ENCODE results near the gene SAMHD1.
A peak's percentile ranks its signal among the peaks of the same experiment; 100 is the strongest.
"Not testable (repeated sequence)": the region's sequence is repeated elsewhere in the genome, so short reads cannot be mapped to it uniquely, and the experiment has no call there.

The SAMHD1 gene

DNA sequence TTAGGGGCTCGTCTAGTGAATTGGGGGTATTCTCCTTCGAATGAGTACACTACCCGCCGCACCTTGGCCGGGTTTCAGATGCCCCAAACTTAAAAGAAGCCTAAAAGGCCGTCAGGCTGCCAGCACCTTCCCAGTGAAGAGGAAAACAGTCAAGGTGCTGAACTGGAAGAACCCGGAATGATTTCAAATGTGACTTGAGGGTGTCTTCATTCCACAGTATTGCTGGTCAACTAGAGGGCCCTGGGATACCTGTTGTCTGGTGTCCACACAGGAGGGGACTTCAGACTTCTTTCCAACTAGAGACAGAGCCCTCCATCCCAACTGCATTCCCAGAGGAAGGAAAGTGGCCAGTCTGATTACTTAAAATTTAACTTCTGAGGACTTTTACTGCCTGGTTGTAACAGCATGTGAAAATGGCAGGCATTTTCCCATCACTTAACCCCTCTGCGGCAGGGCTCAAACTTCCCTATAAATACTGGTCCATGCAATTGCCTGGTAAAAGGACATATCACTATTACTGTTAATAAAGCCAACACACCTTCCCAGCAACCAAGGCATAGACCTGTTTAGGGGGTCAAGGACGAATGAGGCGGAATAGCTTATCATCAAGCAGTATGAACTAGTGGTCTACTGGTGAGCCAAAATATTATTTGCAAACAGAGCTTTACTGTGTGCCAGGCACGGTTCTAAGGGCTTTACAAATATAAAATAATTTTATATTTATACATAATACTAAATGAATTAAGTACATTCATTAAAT is 651 bp upstream of the SAMHD1 start:
- no peak for DNase-seq

DNA sequence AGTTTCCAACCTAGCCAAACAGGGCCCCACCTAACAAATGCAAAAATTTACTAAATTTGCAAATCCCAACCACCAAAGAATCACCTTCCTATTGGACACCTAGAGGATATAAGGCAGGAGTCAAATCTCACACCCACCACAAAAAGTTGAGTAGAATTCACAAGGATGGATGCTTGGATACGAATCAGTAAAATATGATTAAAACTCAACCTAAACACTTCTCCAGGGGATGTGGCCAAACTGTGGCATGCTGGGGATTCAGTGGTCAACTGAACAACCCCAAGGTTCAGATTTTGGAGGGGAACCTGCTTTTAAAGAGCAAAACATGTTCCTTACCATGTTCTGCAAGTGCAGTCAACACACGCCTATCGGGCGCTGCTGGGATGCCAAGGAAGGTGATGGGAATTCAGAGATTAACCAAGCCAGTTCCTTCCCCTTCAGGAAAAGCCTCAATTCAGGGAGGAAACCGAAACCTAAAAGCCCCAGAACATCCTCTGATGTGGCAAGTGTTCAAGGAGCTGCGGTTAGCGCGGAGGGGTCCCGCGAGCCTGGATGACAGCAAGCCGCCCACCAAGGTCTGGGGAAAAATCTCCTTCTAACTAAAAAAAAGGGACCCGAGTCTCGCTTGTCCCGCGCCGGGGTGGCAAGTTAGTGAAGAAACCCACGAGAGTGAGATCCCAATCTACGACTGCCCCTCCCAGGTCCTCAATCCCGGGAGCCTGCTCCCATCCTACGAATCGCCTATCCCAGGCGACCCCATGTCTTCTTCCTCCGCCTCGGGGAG is 902 bp downstream of the SAMHD1 start:
- DNase-seq: peak; percentile 90

DNA sequence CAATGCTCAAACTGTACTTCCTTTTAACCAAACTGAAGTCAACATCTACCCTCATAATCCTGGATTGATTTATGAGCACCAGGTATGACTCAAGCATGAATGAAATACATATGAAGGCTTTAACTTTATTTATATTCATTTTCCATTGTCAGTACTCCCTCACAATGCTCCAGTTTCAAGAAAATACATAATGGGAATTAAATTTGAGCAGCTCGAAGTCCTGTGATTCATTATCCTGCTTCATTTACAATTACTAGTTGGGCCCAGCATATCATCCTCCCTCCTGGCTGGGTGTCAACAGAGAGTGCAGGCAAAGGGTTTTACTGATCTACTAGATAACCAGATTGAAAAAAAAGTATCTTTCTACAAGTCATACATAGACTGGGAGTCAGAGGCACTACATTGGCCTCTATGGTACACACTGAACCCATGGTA is 10.1 kb downstream of the SAMHD1 start:
- DNase-seq: no peak

DNA sequence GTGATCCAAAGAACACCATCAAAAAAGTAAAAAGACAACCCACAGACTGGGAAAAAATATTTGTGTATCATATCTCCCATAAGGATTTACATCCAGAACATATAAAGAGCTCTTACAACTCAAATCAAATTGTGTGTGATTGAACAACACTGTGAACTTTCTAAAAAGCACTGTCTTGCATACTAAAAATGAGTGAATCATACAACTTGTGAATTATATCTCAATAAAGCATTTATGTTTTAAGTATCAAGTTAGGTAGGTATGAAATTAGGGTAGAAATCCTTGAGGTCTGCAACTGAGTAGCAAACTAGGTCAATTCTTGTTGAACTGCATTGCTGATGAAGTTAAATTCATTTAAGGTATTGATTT is 14.1 kb downstream of the SAMHD1 start:
- no peak for DNase-seq

DNA sequence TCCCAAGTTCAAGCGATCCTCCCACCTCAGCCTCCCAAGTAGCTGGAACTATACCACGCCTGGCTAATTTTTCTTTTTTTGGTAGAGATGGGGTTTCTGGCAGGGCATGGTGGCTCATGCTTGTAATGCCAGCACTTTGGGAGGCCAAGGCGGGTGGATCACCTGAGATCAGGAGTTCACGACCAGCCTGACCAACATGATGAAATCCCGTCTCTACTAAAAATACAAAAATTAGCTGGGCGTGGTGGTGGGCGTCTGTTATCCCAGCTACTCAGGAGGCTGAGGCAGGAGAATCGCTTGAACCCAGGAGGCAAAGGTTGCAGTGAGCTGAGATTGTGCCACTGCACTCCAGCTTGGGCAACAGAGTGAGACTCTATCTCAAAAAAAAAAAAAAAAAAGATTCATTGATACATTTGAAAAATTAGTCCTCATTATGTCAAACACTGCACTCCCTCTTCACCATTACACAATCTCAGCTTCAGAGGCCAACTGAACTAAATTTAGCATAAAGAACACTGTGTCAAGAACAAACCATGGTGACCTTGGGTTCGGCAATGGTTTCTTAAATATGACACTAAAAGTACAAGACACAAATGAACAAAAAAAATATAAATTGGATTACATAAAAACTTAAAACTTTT is 14.6 kb downstream of the SAMHD1 start:
- not testable (repeated sequence) for DNase-seq

DNA sequence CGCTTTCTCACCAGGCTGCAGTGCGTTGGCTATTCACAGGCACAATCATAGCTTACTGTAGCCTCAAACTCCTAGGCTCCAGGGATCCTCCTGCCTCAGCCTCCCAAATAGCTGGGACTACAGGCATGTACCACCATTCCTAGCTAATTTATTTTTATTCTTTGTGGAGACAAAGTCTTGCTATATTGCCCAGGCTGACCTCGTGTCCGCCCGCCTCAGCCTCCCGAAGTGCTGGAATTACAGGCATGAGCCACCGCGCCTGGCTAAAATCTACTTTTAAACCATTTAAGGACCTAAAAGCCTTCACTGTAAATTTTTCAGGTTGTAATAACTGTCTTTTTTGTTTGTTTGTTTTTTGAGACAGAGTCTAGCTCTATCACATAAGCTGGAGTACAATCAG is 15.2 kb downstream of the SAMHD1 start:
- DNase-seq: no peak

DNA sequence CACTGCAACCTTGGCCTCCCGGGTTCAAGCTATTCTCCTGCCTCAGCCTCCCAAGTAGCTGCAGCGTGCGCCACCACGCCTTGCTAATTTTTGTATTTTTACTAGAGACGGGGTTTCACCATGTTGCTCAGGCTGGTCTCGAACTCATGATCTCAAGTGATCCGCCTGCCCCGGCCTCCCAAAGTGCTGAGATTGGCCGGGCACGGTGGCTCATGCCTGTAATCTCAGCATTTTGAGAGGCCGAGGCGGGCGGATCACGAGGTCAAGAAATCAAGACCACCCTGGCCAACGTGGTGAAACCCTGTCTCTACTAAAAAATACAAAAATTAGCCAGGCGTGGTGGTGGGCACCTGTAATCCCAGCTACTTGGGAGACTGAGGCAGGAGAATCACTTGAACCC is 17.9 kb downstream of the SAMHD1 start:
- not testable (repeated sequence) for DNase-seq

DNA sequence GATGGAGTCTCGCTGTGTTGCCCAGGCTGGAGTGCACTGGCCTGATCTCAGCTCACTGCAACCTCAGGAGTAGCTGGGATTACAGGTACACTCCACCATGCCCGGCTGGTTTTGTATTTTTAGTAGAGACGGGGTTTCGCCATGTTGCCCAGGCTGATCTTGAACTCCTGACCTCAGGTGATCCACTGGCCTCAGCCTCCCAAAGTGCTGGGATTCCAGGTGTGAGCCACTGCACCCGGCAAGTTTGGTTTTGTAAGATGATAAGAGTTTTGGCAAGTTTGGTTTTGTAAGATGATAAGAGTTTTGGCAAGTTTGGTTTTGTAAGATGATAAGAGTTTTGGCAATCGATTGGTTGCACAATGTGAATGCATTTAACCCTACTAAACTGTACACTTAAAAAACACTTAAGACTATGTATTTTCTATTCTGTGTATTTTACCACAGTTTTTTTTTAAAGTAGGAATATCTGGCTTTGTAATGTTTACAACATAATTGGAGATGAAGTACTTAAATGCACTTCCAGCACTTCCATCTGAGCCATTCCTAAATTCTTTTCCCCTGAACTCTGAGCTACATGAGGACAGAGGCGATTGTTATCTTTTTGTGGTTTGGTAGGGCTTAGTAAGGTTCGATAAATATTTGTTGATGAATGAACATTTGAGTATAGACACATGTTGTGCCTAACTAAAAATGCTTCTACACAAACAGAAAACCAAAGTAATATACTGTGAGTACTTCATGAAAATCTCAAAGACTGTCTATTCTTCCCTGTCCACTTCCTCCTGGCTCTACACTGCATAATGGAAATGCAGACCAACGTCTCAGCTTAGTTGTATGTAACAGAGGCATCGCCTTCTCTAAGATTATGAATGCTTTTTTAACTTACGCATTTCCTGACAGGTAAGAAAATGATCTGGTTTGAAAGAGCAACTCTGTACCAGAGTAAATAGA is 18.8 kb downstream of the SAMHD1 start:
- DNase-seq: no peak

DNA sequence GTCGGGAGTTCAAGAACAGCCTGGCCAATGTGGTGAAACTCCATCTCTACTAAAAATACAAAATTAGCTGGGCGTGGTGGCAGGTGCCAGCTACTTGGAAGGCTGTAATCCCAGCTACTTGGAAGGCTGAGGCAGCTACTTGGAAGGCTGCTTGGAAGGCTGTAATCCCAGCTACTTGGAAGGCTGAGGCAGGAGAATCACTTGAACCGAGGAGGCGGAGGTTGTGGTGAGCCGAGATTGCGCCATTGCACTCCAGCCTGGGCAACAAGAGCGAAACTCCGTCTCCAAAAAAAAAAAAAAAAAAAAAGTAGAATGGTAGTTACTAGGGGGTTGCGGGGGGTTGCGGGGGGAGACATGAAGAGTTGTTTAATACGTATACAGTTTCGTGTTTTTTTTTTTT is 19.4 kb downstream of the SAMHD1 start:
- DNase-seq: not testable (repeated sequence)

DNA sequence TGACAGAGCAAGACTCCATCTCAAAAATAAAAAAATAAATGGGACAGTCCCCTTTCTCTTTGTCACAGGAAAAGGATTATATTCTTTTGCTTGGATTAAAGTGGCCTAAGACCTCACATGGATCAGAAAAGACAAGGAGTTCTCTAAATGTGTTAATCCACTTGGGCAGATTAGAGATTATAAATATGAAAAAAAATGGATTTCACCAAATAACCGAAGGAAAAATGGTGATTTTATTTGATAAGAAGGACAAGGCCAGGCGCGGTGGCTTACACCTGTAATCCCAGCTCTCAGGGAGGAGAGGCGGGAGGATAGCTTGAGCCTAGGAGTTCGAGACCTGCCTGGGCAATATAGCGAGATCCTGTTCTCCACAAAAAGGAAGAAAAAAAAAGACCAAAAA is 21.8 kb downstream of the SAMHD1 start:
- no peak for DNase-seq

DNA sequence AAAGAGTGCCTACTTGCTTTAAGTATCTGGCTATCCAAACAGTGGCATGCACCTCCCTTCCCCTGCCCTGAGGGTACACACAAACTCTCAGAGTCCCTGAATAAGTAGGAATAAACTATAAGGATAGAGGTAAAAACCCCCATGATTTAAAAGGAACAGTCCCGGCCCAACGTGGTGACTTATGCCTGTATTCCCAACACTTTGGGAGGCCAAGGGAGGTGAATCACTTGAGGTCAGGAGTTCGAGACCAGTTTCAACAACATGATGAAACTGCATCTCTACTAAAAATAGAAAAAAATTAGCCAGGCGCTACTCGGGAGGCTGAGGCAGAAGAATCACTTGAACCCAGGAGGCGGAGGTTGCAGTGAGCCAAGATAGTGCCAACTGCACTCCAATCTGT is 22.2 kb downstream of the SAMHD1 start:
- peak; percentile 32 for DNase-seq

DNA sequence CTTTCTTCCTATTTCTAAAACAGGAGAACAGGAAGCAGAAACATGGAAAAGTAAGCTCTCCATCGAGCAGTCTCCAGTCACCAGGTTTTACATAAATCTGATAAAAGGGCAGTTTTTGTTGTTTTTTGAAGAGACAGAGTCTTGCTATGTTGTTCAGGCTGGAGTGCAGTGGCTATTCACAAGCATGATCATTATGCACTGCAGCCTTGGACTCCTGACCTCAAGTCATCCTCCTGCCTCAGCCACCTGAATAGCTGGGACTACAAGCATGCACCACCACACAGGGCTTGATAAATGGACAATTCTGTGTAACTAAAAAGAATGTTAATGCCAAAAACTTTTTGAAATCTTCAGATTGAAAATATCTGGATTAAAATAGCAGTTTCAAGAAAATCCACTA is 23.8 kb downstream of the SAMHD1 start:
- no peak for DNase-seq

DNA sequence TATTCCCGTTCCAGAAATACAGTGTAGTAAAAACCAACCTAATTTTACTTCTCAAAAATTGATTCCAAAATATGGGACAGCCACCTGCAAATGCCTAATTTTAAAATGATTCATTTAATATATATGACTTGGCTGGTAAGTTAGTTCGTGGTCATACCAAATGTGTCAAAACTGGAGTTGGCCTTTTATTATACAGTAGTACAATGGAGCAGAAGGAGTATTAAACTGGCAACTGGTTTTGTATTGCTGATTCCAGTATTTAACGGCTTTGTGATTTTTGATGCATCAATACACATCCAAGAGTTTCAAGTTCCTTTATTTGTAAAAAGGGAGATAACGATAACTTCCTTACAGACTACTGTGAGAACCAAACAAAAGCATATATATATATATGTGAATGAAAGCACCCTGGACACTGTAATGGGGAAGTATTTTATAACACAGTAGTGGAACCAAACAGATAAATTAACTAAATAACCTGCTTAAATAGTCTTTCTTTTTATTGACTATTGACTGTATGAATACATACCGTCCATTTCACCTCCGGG is 24.8 kb downstream of the SAMHD1 start:
- peak; percentile 17 for DNase-seq

DNA sequence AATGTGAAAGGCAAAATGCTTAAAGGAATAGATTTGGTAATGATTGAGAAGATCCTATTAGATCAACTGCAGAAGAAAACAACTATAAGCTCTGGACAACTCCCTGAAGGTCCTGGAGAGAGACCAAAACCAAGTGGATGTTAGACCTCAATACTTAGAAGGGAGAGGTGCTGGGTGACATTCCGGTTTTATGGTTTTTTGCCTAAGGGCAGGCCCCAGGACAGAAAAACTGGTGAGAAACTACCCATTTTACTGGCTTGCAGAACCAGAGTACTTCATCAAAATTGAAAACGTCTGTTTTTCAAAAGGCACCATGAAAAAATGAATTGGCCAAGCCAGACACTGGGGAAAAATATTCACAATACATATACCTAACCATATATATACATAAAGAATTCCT is 26.3 kb downstream of the SAMHD1 start:
- no peak for DNase-seq

DNA sequence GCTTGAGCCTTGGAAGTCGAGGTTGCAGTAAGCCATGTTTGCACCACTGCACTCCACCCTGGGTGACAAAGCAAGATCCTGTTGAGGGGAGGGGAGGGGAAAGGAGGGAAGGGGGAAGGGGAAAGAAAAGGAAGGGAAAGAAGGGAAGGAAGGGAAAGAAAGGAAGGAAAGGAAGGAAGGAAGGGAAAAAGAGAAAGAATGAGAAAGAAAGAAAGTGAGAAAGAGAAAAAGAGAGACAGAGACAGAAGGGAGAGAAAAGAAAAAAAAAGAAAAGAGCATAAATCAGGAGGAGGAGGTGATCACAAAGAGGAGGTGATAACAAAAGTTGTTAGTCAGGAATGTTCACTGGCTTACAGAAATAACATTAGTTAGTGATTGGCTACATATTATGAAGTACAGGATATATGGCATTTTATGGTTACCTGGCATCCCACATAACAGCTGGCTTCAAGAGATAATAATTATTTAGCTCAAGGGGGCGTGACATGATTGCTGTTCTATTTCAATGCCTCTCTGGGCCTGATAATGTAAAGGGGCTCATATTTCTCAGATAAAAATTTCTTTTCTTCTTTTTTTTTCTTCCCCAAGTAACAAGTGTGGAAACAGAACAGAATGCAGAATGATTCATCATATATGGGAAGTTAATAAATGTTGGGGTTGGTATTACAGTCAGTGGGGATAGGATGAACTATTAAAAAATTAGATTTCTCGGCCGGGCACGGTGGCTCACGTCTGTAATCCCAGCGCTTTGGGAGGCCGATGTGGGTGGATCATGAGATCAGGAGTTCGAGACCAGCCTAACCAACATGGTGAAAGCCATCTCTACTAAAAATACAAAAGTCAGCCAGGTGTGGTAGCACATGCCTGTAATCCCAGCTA is 27.1 kb downstream of the SAMHD1 start:
- DNase-seq: no peak

DNA sequence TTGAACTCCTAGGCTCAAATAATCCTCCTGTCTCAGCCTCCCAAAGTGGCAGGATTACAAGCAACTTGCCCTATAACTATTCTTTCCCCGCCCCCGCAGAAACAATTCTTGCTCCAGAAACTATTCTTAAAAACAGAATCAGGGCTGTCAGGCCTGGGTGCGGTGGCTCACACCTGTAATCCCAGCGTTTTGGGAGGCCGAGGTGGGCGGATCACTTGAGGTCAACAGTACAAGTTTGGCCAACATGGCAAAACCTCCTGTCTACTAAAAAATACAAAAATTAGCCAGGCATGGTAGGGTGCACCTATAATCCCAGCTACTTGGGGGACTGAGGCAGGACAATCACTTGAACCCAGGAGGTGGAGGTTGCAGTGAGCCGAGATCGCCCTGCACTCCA is 31.2 kb downstream of the SAMHD1 start:
- DNase-seq: no peak

DNA sequence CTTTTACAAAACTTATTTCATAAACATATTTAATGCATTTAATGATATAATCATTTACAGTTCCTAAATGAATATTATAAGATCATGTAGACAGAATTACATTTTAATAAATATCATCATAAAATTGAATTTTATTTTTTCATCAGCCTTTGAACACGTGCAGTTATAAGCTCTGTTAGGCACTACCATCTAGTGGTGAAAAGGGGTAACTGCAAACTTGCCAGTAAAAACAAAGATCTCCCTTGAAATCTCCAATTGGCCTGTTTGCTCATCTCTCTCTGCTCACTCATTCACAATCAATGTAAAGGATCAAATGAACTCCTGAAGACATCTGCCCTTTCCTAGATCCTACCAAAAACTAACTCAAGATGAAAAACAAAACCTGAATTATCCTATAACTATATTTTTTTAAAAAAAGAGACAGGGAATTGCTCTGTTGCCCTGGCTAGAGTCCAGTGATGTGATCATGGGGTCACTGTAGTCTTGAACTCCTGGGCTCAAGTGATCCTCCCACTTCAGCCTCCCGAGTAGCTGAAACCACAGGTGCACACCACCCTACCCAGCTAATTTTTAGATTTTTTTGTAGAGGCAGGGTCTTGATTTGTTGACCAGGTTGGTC is 31.7 kb downstream of the SAMHD1 start:
- DNase-seq: peak; percentile 69

DNA sequence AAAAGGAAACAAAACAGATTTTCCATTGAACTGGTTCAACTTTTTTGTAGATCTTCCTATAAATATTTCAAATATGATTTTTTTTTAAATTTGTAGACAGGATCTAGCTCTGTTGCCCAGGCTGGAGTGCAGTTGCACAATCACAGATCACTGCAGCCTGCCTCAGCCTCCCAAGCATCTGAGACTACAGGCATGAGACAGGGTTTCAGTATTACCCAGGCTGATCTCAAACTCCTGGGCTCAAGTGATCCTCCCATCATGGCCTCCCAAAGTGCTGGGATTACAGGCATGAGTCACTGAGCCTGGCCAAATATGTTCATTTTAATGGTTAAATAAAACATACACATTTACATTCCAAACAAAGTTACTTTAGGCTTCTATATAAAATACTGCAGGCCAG is 33.6 kb downstream of the SAMHD1 start:
- DNase-seq: peak; percentile 21

DNA sequence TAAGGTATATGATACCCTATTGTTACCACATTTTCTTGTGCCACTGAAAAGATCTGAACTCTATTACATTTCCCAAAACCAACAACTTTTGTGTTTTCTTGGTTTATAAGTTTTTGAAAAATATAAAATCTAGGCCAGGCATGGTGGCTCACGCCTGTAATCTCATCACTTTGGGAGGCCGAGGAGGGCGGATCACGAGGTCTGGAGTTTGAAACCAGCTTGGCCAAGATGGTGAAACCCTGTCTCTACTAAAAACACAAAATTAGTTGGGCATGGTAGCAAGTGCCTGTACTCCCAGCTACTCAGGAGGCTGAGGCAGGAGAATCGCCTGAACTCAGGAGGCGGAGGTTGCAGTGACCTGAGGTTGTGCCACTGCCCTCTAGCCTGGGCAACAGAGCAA is 34.3 kb downstream of the SAMHD1 start:
- DNase-seq: no peak

DNA sequence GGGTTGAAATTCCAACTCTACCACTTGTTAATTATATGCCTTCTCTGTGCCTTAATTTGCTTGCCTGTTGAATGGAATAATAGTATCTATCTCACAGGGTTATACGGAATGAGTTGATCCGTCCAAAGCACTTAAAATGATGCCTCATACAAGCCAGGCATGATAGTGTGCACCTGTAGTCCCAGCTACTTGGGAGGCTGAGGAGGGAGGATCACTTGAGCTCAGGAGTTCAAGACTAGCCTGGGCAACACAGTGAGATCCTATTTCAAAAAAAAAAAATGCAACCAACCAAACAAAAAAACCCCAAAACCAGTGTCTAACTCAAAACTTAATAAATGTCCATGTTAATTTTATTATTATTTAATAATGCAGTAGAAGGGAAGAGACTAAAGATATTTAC is 35.3 kb downstream of the SAMHD1 start:
- no peak for DNase-seq

DNA sequence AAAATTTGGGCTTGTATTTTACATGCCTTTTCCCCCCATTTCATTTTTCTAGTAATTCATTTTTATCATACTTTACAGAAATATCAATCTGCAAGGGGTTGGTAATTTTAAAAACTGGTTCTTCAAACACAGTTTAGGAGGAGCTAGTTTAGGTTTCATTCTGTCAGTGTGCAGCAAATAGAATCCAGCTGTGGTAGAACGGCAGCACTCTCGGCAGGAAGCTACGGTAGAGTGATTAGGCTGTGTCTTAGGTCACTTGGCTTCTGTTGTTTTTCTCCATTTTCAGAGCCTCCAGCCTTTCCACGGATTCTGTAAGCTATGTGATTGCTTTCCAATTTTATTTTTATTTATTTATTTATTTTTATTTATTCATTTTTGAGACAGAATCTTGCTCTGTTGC is 42.9 kb downstream of the SAMHD1 start:
- DNase-seq: no peak

All from inflammatory macrophage treated with lipopolysaccharide for 4 hours (primary cell).